Activated T-helper 2 cell treated with anti-CD3 and anti-CD28 coated beads, Interferon-gamma antibody, Interleukin-2, Interleukin-4, amounts not matched to agents 10 μg/mL and 5 μg/mL and 100 μg/mL, durations not matched to agents 14 hours and 24 hours and 36 hours (primary cell): ENCODE data around the gene APOL2. TPM values are rescaled to one million over a fixed set of nuclear protein-coding genes. Genes with fewer than 3 reads are reported as not detected.
"Not testable (repeated sequence)": the region's sequence is repeated elsewhere in the genome, so short reads cannot be mapped to it uniquely, and the experiment has no call there.

Experiments
- DNase-seq: peaks from one replicate; pipeline ENCODE4 v3.0.0; 2021; ENCODE audit warnings: low spot score
- H3K27ac Mint-ChIP-seq: one replicate; pipeline ENCODE4 v1.8.0; 2021; ENCODE audit warnings: mixed read lengths
- H3K27me3 Mint-ChIP-seq: one replicate; pipeline ENCODE4 v1.8.0; 2021; ENCODE audit warnings: low read depth, mixed read lengths
- H3K36me3 Mint-ChIP-seq: one replicate; pipeline ENCODE4 v1.8.0; 2021; ENCODE audit warnings: low read depth, mixed read lengths
- H3K4me1 Mint-ChIP-seq: one replicate; pipeline ENCODE4 v1.8.0; 2021; ENCODE audit warnings: low read depth, mixed read lengths
- H3K4me3 Mint-ChIP-seq: one replicate; pipeline ENCODE4 v1.8.0; 2021; ENCODE audit warnings: low read depth, mild to moderate bottlenecking, moderate library complexity, mixed read lengths
- H3K9me3 Mint-ChIP-seq: one replicate; pipeline ENCODE4 v1.8.0; 2021; ENCODE audit warnings: mixed read lengths
- intact Hi-C: fragments of 100-400 bp; cut with micrococcal nuclease; formaldehyde crosslinking; loops from one replicate; pipeline ENCODE4 v1.15.1; 2023
- total RNA-seq: library from RNA; stranded (reverse); gene quantifications from 2 replicates; pipeline ENCODE4 v1.2.3, GENCODE V29; 2022

The APOL2 gene
- total RNA-seq, 1 donor from 2014 or later: 55.4 TPM

DNA sequence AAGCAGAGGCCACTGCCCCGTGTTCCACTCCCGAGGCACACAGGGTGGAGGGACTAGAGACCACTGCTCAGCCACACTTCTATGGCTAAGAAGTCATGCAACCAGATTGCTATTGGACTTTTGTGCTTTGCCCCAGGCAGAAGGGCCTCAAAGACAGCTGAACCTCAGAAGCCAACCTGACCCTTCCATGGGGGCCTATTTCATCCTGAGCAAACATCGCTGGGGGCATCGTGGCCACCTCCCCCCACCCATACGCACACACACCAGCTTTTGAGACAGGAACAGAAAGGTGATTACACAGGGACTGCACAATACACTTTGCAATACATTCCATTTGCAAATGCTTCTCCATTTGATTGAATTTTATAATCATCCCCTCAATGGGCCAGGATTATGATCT lies 33.8 kb downstream of the APOL2 start:
- intact Hi-C loops, H3K27ac Mint-ChIP-seq, H3K9me3 Mint-ChIP-seq, H3K4me1 Mint-ChIP-seq, H3K36me3 Mint-ChIP-seq, DNase-seq, H3K4me3 Mint-ChIP-seq: not testable (repeated sequence)
- H3K27me3 Mint-ChIP-seq: peaks cover 14% of the 10 kb centered on the region

DNA sequence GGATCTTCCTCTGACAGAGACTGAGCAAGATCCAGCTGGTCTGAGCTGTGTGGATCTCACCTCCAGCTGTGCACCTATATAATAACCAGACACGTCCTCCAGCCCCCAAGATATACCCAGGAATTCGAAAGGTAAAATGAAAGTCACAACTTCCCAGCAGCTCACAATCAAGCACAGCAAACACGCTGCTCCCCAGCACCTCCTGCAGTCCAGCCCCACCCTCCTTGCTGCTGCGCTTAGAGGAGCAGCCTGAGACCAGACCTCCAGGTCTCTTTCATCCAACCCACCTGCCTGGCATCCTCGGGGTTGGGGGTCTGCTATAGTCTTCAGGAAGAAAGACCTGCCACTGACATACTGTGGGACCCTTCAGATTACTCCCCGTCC lies 34.7 kb downstream of the APOL2 start:
- peaks cover 9% of the 10 kb centered on the region for H3K27me3 Mint-ChIP-seq
- no peak overlapping the region for H3K4me3 Mint-ChIP-seq
- H3K9me3 Mint-ChIP-seq: peaks cover 5% of the 10 kb centered on the region
- intact Hi-C loops: no loop called here
- no peak for DNase-seq
- H3K36me3 Mint-ChIP-seq: no peaks in the 10 kb centered on the region
- peaks cover 1% of the 10 kb centered on the region for H3K4me1 Mint-ChIP-seq
- no peak overlapping the region for H3K27ac Mint-ChIP-seq

DNA sequence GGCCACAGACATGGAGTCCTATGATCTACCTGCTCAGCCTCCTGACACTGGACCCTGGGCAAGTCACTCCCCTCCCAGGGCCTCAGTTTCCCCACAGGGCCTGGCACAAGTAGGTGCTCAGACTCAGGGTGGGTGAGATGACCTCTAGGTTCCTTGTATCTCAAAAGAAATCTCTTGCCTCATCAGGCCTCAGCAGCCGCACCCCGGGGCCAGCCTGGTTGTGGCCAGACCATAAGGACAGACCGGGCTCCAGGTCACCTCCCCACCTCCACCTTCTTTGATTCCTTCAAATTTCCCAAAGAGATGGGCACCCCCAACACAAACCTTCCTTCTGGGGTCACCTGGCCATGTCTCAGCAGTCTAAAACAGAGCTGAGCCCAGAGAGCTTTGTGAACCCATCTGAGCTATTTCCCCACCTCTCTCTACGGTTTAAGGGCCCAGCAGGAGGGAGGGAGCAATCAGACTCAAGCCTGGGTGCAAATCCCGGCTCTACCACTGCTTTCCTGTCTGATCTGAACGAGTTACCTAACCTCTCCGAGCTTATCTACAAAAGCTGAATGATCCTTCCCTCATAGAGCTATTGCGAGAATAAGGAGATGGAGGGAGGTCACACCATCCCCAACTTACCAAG lies 35.2 kb downstream of the APOL2 start:
- Mint-ChIP-seq H3K27me3 (peaks cover 4% of the 10 kb centered on the region), H3K4me3 (no peak overlapping the region)

DNA sequence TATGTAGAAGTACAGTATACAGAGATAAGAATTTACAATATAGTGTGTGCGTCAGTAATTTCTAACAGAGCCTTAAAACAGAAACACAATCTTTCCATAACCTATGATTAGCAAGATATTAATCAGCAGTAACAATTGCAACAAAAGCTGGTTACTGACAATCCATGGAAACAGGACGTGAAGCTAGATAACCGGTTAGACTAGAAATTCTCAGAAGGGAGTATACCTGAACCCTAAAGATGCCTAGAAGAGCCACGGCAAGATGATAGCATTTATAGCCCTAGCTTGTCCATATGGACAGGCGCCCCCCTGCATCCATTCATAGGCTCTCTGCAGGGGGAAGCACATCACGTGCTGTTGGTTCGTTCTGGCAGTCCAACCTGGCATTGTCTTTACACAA lies 35.9 kb downstream of the APOL2 start:
- DNase-seq, H3K27me3 Mint-ChIP-seq, H3K9me3 Mint-ChIP-seq, H3K36me3 Mint-ChIP-seq, H3K4me1 Mint-ChIP-seq, intact Hi-C loops, H3K27ac Mint-ChIP-seq, H3K4me3 Mint-ChIP-seq: not testable (repeated sequence)

More for the DNA sequence above, 35.2 kb downstream of the APOL2 start:
- Mint-ChIP-seq H3K27ac (no peak overlapping the region), H3K9me3 (peaks cover 1% of the 10 kb centered on the region), H3K4me1 (peaks cover 1% of the 10 kb centered on the region), H3K36me3 (no peaks in the 10 kb centered on the region)
- intact Hi-C loops: no loop called here
- no peak for DNase-seq

GRCh38 chr22:36202906-36203305 lies 36.4 kb downstream of the APOL2 start:
- H3K27me3 Mint-ChIP-seq, intact Hi-C loops, H3K36me3 Mint-ChIP-seq, H3K27ac Mint-ChIP-seq, DNase-seq, H3K4me3 Mint-ChIP-seq, H3K4me1 Mint-ChIP-seq, H3K9me3 Mint-ChIP-seq: not testable (repeated sequence)

- Mint-ChIP-seq H3K27ac (no peak within 1 kb of the TSS), H3K36me3 (no peaks in the 10 kb centered on the region), H3K27me3 (no peaks in the 10 kb centered on the region), H3K4me3 (no peak within 1 kb of the TSS), H3K9me3 (no peaks in the 10 kb centered on the region), H3K4me1 (peaks cover 16% of the 10 kb centered on the region)
- intact Hi-C loops: no loop called here
- no peak for DNase-seq
Measured at GRCh38 chr22:36201630-36202319, 37.6 kb downstream of the APOL2 start, which contains the start of gene APOL4. APOL4 (minus strand) TSS chr22:36201809; CDS start chr22:36201734, 75 bp downstream.

DNA sequence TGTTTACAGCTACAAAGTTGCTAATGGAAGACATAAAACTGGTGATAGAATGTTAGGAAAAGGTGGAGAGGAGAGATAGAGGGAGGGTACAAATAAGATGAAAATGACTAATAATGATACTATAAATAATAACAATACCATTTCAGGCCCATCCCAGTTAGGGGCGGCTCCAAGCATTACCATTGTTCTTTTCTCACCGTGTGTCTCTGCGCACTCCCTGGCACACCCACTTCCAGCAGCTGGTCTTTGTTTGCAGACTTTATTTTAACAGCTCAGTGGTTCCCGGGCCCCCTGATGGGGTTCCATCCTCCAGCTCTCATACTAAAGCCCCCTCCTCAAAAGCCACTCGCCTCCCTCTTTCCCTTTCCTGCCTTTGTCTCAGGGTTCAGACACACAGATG lies 38.3 kb downstream of the APOL2 start:
- H3K9me3 Mint-ChIP-seq, H3K4me3 Mint-ChIP-seq, DNase-seq, H3K36me3 Mint-ChIP-seq, H3K27ac Mint-ChIP-seq, H3K27me3 Mint-ChIP-seq, intact Hi-C loops: not testable (repeated sequence)
- H3K4me1 Mint-ChIP-seq: peaks cover 16% of the 10 kb centered on the region

- Mint-ChIP-seq H3K4me1 (peaks cover 24% of the 10 kb centered on the region), H3K9me3 (no peaks in the 10 kb centered on the region), H3K36me3 (no peaks in the 10 kb centered on the region), H3K27me3 (peaks cover 3% of the 10 kb centered on the region), H3K27ac (no peak overlapping the region), H3K4me3 (no peak overlapping the region)
- no peak for DNase-seq
- intact Hi-C loops: loop anchor here (5.0 kb wide), 1 partner anchor 78 kb away; no protein-coding TSS in a partner anchor
Measured at GRCh38 chr22:36199001-36199551, 40.3 kb downstream of the APOL2 start.

DNA sequence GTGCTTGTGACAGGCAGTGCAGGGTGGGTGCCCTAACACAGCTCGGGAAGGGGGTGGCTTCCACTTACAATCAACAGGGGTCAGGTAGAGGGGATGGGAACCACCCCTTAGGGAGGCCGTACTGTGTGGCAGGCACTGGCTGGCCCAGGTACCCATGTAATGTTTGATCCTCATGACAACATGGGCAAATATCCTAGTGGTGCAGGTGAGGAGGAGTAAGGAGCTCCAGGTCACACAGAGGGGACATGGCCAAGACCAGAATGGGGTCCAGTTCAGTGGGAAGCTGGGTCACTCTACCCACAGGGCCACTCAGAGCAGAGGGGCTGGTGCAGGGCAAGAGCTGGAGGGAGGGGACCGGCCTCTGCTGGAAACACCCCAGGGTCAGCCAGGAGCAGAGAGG lies 40.8 kb downstream of the APOL2 start:
- DNase-seq: no peak
- H3K4me1 Mint-ChIP-seq: peaks cover 24% of the 10 kb centered on the region
- H3K27me3 Mint-ChIP-seq: peaks cover 3% of the 10 kb centered on the region
- no peaks in the 10 kb centered on the region for H3K9me3 Mint-ChIP-seq
- H3K4me3 Mint-ChIP-seq: no peak overlapping the region
- intact Hi-C loops: loop anchor here (5.0 kb wide), 1 partner anchor 79 kb away; no protein-coding TSS in a partner anchor
- H3K27ac Mint-ChIP-seq: peak overlapping the region; percentile 17
- no peaks in the 10 kb centered on the region for H3K36me3 Mint-ChIP-seq

DNA sequence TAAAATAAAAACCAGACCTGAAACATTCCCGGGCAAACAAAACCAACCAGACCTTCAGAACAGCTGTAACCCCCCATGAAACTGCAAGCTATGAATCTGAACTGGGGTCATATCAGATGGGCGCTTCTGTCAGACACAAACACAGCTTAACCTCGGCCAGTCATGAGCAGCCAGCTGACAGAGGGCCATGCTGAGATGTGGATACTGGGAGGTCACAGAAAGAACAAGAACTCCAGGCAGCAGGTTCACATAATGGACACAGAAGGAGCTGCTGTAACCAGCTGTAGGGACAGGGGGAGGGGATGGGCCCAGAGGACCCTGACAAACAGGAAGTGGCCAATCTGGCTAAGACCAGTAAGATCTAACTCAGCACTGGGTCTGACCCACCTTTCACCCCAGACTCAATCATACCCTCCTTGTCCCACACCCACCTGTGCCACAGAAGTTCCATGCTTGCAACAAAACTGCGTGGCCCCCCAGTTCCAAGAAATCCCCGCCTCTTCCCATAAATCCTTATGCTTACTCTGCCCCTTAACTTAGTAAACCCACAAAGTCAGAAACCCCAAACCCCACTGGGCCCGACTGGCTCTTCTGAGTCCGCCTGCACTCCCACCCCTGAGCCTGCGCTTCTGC lies 41.7 kb downstream of the APOL2 start:
- peaks cover 24% of the 10 kb centered on the region for H3K4me1 Mint-ChIP-seq
- peaks cover 5% of the 10 kb centered on the region for H3K27me3 Mint-ChIP-seq
- DNase-seq: no peak
- intact Hi-C loops: loop anchor here (5.0 kb wide), 1 partner anchor 80 kb away; no protein-coding TSS in a partner anchor
- no peak overlapping the region for H3K4me3 Mint-ChIP-seq
- no peaks in the 10 kb centered on the region for H3K9me3 Mint-ChIP-seq
- no peaks in the 10 kb centered on the region for H3K36me3 Mint-ChIP-seq
- H3K27ac Mint-ChIP-seq: peak overlapping the region; percentile 2

DNA sequence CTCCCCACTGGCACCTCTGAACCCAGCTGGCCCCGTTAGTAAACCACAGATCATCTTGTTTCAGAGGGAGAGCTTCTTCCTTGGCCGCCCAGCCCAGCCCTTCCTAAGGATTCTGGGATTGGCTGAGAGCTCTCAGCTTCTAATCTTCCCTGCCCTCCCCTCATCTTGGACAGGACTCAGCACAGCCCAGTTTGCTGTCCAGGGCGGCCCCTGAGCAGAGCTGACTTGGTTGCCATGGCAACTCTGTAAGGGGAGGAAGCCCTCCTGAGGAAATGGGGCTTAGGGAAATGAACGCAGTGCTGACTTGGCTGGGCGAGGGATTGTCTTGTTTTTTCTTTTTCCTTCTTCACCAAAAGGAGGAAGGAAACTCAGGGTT lies 42.3 kb downstream of the APOL2 start:
- Mint-ChIP-seq H3K27ac (no peak overlapping the region), H3K4me1 (peaks cover 24% of the 10 kb centered on the region)
- intact Hi-C loops: loop anchor here (5.0 kb wide), 1 partner anchor 80 kb away; no protein-coding TSS in a partner anchor

DNA sequence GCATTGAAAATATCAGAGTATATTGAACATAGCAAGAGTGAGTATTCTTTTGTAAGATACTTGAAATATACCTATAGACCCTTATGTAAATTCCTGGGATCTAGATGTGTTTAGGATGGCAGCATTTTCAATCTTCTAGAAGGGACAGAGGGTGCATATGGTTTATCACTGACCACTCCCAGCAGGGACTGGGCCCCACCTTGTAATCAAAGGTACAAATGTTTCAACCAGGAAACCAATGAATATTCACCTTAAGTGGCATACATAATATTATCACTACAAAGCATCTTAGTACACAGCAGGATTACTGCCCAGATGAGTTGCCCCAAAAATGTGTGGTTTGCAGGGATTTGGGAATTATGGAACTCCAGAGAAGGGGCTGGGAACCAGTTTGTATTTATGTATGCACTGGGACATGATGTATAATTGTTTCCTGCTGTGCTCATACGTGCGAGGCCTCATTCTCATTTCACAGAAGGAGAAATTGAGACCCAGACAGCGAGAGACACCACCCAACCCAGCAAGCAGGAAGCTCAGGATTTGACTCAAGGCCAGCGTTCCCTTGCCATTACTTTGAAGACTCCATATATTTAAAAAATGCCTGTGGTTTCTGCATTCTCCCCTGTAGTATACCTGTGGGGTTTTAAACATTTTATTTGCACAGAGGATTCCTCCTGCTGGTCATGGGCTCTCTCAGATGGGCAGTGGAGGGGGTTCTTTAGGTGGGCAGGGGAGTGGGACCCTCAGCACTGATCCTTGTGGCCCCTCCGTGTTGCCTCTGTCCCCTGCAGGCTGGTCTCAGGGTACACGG lies 42.9 kb downstream of the APOL2 start:
- Mint-ChIP-seq H3K27ac (peak overlapping the region; percentile 15), H3K4me1 (peaks cover 24% of the 10 kb centered on the region), H3K4me3 (no peak overlapping the region), H3K9me3 (no peaks in the 10 kb centered on the region), H3K27me3 (peaks cover 5% of the 10 kb centered on the region), H3K36me3 (no peaks in the 10 kb centered on the region)
- intact Hi-C loops: loop anchor here (5.0 kb wide), 1 partner anchor 81 kb away; no protein-coding TSS in a partner anchor
- DNase-seq: no peak

More for the DNA sequence above, 42.3 kb downstream of the APOL2 start:
- no peak overlapping the region for H3K4me3 Mint-ChIP-seq
- no peaks in the 10 kb centered on the region for H3K36me3 Mint-ChIP-seq
- peaks cover 5% of the 10 kb centered on the region for H3K27me3 Mint-ChIP-seq
- no peak for DNase-seq
- H3K9me3 Mint-ChIP-seq: no peaks in the 10 kb centered on the region
